NCI-H2171 treated with DMSO at 0.1 percent for 48 hours (cell line): ENCODE data around the gene DDB1.
"Not testable (repeated sequence)": the region's sequence is repeated elsewhere in the genome, so short reads cannot be mapped to it uniquely, and the experiment has no call there.

ENCODE experiments used
- DNase-seq: peaks from one replicate; lab custom pipeline; 2025; lab: John Stamatoyannopoulos, UW

DDB1 gene

GRCh38 chr11:61268588-61269250, 64.2 kb downstream of the DDB1 start:
- DNase-seq: no peak

GRCh38 chr11:61267437-61267841, 65.5 kb downstream of the DDB1 start:
- no peak for DNase-seq

GRCh38 chr11:61266602-61267001, 66.3 kb downstream of the DDB1 start:
- no peak for DNase-seq

GRCh38 chr11:61265357-61265756, 67.5 kb downstream of the DDB1 start:
- no peak for DNase-seq

- DNase-seq: no peak
Measured at GRCh38 chr11:61264795-61265194, 68.1 kb downstream of the DDB1 start.

- DNase-seq: no peak
Measured at GRCh38 chr11:61264371-61264770, 68.5 kb downstream of the DDB1 start.

GRCh38 chr11:61259363-61259762, 73.5 kb downstream of the DDB1 start:
- DNase-seq: no peak

GRCh38 chr11:61258546-61258945, 74.4 kb downstream of the DDB1 start:
- no peak for DNase-seq

- DNase-seq: no peak
Measured at GRCh38 chr11:61256710-61257482, 76.0 kb downstream of the DDB1 start.

- no peak for DNase-seq
Measured at GRCh38 chr11:61254403-61255025, 78.4 kb downstream of the DDB1 start.

GRCh38 chr11:61252332-61252731, 80.6 kb downstream of the DDB1 start:
- not testable (repeated sequence) for DNase-seq

GRCh38 chr11:61250796-61251765, 81.8 kb downstream of the DDB1 start:
- not testable (repeated sequence) for DNase-seq
